SH-SY5Y (cell line): Measurements from ENCODE around the gene TMEM272.

Source experiments
- GATA2 ChIP-seq: IDR thresholded peaks from 2 replicates; pipeline ENCODE4 v1.6.1; 2011; ENCODE audit warnings: mild to moderate bottlenecking, low read depth, low read length
- GATA3 ChIP-seq: IDR thresholded peaks from 2 replicates; pipeline ENCODE4 v1.6.1; 2011; ENCODE audit warnings: low read depth, mild to moderate bottlenecking, low read length, moderate library complexity

GRCh38 chr13:51825681-51826254 lies 19.2 kb downstream of the TMEM272 start:
- TF ChIP-seq GATA2 (no peak), GATA3 (no peak)
